Lower leg skin (tissue), 3 donors: ENCODE data around the gene PEX13.

Experiments
- CTCF ChIP-seq, 3 donors: fragments of 450-650 bp; IDR thresholded peaks; one replicate each; pipeline ENCODE4 v1.5.1; 2016; ENCODE audit warnings: antibody characterized with exemption in 3 of 3, mild to moderate bottlenecking in 3 of 3, moderate library complexity in 2 of 3
- POLR2A ChIP-seq, 2 donors: fragments of 450-650 bp; IDR thresholded peaks; one replicate each; pipeline ENCODE4 v1.6.1; 2016 to 2017; ENCODE audit warnings: antibody characterized with exemption in 2 of 2, mild to moderate bottlenecking in 1 of 2, moderate library complexity in 1 of 2

GRCh38 chr2:61016392-61017002 is 1.0 kb upstream of the PEX13 start:
- TF ChIP-seq CTCF (IDR thresholded peaks at IDR 0.05) (no peak), POLR2A (IDR thresholded peaks at IDR 0.05) (no peak)
